ENCODE results near the gene TAS2R31. TPM values are rescaled to one million over a fixed set of nuclear protein-coding genes. Genes with fewer than 3 reads are reported as not detected.

TAS2R31 gene
- total RNA-seq, 6 donors from 2014 or later: 0.81 to 9.5 (median 3.5) TPM

- Histone ChIP-seq H3K36me3 (no peaks in the 10 kb centered on the region), H3K9me3 (no peaks in the 10 kb centered on the region), H3K27me3 (no peaks in the 10 kb centered on the region), H3K27ac (no peak overlapping the region), H3K4me1 (peaks cover 0 to 4% (median 0%) of the 10 kb centered on the region in 4 donors), H3K4me3 (no peak overlapping the region)
- ATAC-seq (ENCODE audit: low FRiP score in 2 of 2) (no peak), DNase-seq (no peak)
- TF ChIP-seq POLR2AphosphoS5 (IDR thresholded peaks at IDR 0.05) (no peak), CTCF (IDR thresholded peaks at IDR 0.05) (no peak), POLR2A (IDR thresholded peaks at IDR 0.05) (no peak), EP300 (IDR thresholded peaks at IDR 0.05) (no peak)
Observed at GRCh38 chr12:11014234-11014633, 17.0 kb downstream of the TAS2R31 start.

- H3K27ac ChIP-seq: no peak overlapping the region
- 94 to 100% methylated on average over 1 of the region's 1 CpG for WGBS, 2 donors
- no peaks in the 10 kb centered on the region for H3K36me3 ChIP-seq
- DNase-seq: no peak
- no peaks in the 10 kb centered on the region for H3K4me1 ChIP-seq
- no peak for ATAC-seq (ENCODE audit: low FRiP score in 2 of 2)
- H3K4me3 ChIP-seq: no peak overlapping the region
- TF ChIP-seq POLR2AphosphoS5 (IDR thresholded peaks at IDR 0.05) (no peak), CTCF (IDR thresholded peaks at IDR 0.05) (no peak), EP300 (IDR thresholded peaks at IDR 0.05) (no peak), POLR2A (IDR thresholded peaks at IDR 0.05) (no peak)
- H3K27me3 ChIP-seq: no peaks in the 10 kb centered on the region
- no peaks in the 10 kb centered on the region for H3K9me3 ChIP-seq
Observed at GRCh38 chr12:11007608-11008007, 23.6 kb downstream of the TAS2R31 start.

GRCh38 chr12:10998204-10998603 lies 33.0 kb downstream of the TAS2R31 start, which contains the start of gene TAS2R20:
TAS2R20 (minus strand) TSS chr12:10998304; CDS start chr12:10997875, 429 bp downstream.
- Histone ChIP-seq H3K27me3 (no peaks in the 10 kb centered on the region), H3K4me3 (no peak within 1 kb of the TSS), H3K9me3 (no peaks in the 10 kb centered on the region), H3K4me1 (no peaks in the 10 kb centered on the region), H3K36me3 (no peaks in the 10 kb centered on the region), H3K27ac (no peak within 1 kb of the TSS)
- ATAC-seq (ENCODE audit: low FRiP score in 2 of 2) (no peak), DNase-seq (no peak)
- TF ChIP-seq POLR2AphosphoS5 (IDR thresholded peaks at IDR 0.05) (no peak), EP300 (IDR thresholded peaks at IDR 0.05) (no peak), CTCF (IDR thresholded peaks at IDR 0.05) (no peak), POLR2A (IDR thresholded peaks at IDR 0.05) (no peak)

- no peaks in the 10 kb centered on the region for H3K4me1 ChIP-seq
- WGBS, 2 donors: 74 to 91% methylated on average over 3 of the region's 3 CpGs
- no peak for DNase-seq
Observed at GRCh38 chr12:10994307-10994706, 36.9 kb downstream of the TAS2R31 start.

More at GRCh38 chr12:10994307-10994706, 36.9 kb downstream of the TAS2R31 start:
- no peak overlapping the region for H3K4me3 ChIP-seq
- H3K27me3 ChIP-seq: no peaks in the 10 kb centered on the region
- H3K9me3 ChIP-seq: peaks cover 0 to 5% (median 2%) of the 10 kb centered on the region in 4 donors
- TF ChIP-seq POLR2A (IDR thresholded peaks at IDR 0.05) (no peak), POLR2AphosphoS5 (IDR thresholded peaks at IDR 0.05) (no peak), EP300 (IDR thresholded peaks at IDR 0.05) (no peak), CTCF (IDR thresholded peaks at IDR 0.05) (no peak)
- no peaks in the 10 kb centered on the region for H3K36me3 ChIP-seq
- H3K27ac ChIP-seq: no peak overlapping the region
- no peak for ATAC-seq (ENCODE audit: low FRiP score in 2 of 2)
